Heart left ventricle (tissue), 16 donors: ENCODE measurements around the gene HOXA2. TPM values are rescaled to one million over a fixed set of nuclear protein-coding genes. Genes with fewer than 3 reads are reported as not detected.

ENCODE experiments used
- ATAC-seq, 4 donors: fragments of 200-7000 bp; cut with Tn5 transposase; one replicate each; pipeline ENCODE4 v1.9.1; 2020 to 2022; ENCODE audit warnings: moderate library complexity in 4 of 4, mild to moderate bottlenecking in 3 of 4, moderate number of reproducible peaks in 1 of 4
- DNase-seq, 5 donors: peaks; one replicate each; pipeline ENCODE4 v3.0.0-alpha.2; 2020
- H3K27ac ChIP-seq, 12 donors: fragments of 200-600 bp; sonication (generic) in 4 of 12; one replicate each; pipeline versions ENCODE4 v1.5.0 to v1.8.0; 2016 to 2022; ENCODE audit warnings: mild to moderate bottlenecking in 2 of 12
- H3K27me3 ChIP-seq, 9 donors: fragments of 200-600 bp; sonication (generic) in 2 of 9; one replicate each; pipeline versions ENCODE4 v1.5.1 to v1.8.0; 2016 to 2022; ENCODE audit warnings: mild to moderate bottlenecking in 3 of 9
- H3K36me3 ChIP-seq, 9 donors: fragments of 200-600 bp; sonication (generic) in 2 of 9; one replicate each; pipeline versions ENCODE4 v1.5.0 to v1.8.0; 2018 to 2022; ENCODE audit warnings: mild to moderate bottlenecking in 2 of 9
- H3K4me1 ChIP-seq, 12 donors: fragments of 200-600 bp; sonication (generic) in 4 of 12; one replicate each; pipeline versions ENCODE4 v1.5.0 to v1.8.0; 2016 to 2022; ENCODE audit warnings: mild to moderate bottlenecking in 3 of 12
- H3K4me3 ChIP-seq, 12 donors: fragments of 200-600 bp; sonication (generic) in 4 of 12; one replicate each; pipeline versions ENCODE4 v1.5.0 to v1.8.0; 2017 to 2022; ENCODE audit warnings: mild to moderate bottlenecking in 9 of 12, moderate library complexity in 4 of 12
- H3K9me3 ChIP-seq, 12 donors: fragments of 200-600 bp; sonication (generic) in 4 of 12; one replicate each; pipeline versions ENCODE4 v1.5.0 to v1.8.0; 2016 to 2022; ENCODE audit warnings: mild to moderate bottlenecking in 1 of 12
- CTCF ChIP-seq, 12 donors: fragments of 200-600 bp; sonication (generic) in 4 of 12; IDR thresholded peaks; one replicate each; pipeline versions ENCODE4 v1.5.0 to v1.8.0; 2018 to 2022; ENCODE audit warnings: antibody characterized with exemption in 12 of 12, mild to moderate bottlenecking in 5 of 12
- POLR2A ChIP-seq, 2 donors: fragments of 450-650 bp; IDR thresholded peaks; one replicate each; pipeline ENCODE4 v1.6.1; 2017; ENCODE audit warnings: antibody characterized with exemption in 2 of 2, mild to moderate bottlenecking in 2 of 2, moderate library complexity in 2 of 2
- WGBS, 4 donors: extraction: QIAGEN DNeasy Blood & Tissue Kit in 2 of 4; methylation state at CpG; one replicate each; pipeline versions ENCODE4 v1.1.5 to v1.1.7; 2013 to 2018; 5-methylcytosine and 5-hydroxymethylcytosine counted together
- intact Hi-C, 10 donors: fragments of 100-400 bp; cut with DNase I; formaldehyde crosslinking; loops; one replicate each; pipeline versions ENCODE4 v1.11.1 to v1.14.2; 2022
- polyA plus RNA-seq, 2 donors: library from polyadenylated mRNA; stranded (reverse); fragments of 200-250 nt; gene quantifications; one replicate each; pipeline ENCODE4 v1.2.3, GENCODE V29; 2013
- total RNA-seq, 9 donors: library from RNA; depleted of rRNA in 2 of 9; stranded (reverse); fragments of >200 nt in 2 of 9; fragmentation: NEBNext Ultra II Directional in 3 of 9; extraction: Animal tissue kit (Norgen Biotek cat#: 25700) in 3 of 9; gene quantifications; one replicate each; pipeline versions ENCODE4 v1.1.0 to v1.2.4, GENCODE V29; 2016 to 2023
- donor health status: ischemic (EF 13 %, LVEDD 7.1; RV severe dilation, severe dysfunction).
- donor health status: healthy with polysubstance abuse.
- donor health status: DM: no; HTN: yes; CAD: no.
- donor health status: DM: no; HTN: no; CAD: no.
- donor health status: ischemic (EF 25% LVEDD 6.9; RV normal size, moderate dysfunction).
- donor health status: ischemic (EF 25% LVEDD 5.7; RV mildly dilated, moderate dysfunction).
- donor health status: healthy.
- donor health status: DM: yes; HTN: yes; CAD: no.
- donor health status: ischemic (EF 35%, LVEDD 5.7; RV mildly dilated, moderate dysfunction).
- donor health status: nonischemic (EF 11% LVEDD 7.7; RV severe dilation, severe dysfunction).
- donor health status: DM: yes; HTN: yes; CAD: no.
- donor health status: PGD.
- donor health status: ischemic (EF 29% LVEDD 5.4; RV normal size, mild dysfunction).
- donor health status: nonischemic (EF 23%, LVEDD 6.1; RV moderate dilation, normal function).

Gene HOXA2
- total and polyA plus RNA-seq, 11 donors, result 0.03 to 0.57 (median 0.14) TPM; not detected in 8

- TF ChIP-seq CTCF (IDR thresholded peaks at IDR 0.05), result no peak
- TF ChIP-seq POLR2A (IDR thresholded peaks at IDR 0.05), result no peak
- no peak for DNase-seq
- intact Hi-C loops, result no loop called here
- peaks cover 43 to 100% (median 79%) of the 10 kb centered on the region in 9 donors for H3K27me3 ChIP-seq
- H3K36me3 ChIP-seq, result no peaks in the 10 kb centered on the region
- ATAC-seq, result no peak
- peaks cover 0 to 20% (median 12%) of the 10 kb centered on the region in 12 donors for H3K4me1 ChIP-seq
- no peak overlapping the region for H3K27ac ChIP-seq
- H3K4me3 ChIP-seq, result no peak overlapping the region
- H3K9me3 ChIP-seq, result peaks cover 0 to 6% (median 0%) of the 10 kb centered on the region in 12 donors
- 39 to 63% (median 47%) methylated on average over 1 of the region's 1 CpG for WGBS, 4 donors
Observed at GRCh38 chr7:27092819-27093110, 9.7 kb downstream of the HOXA2 start.

GRCh38 chr7:27091941-27092818 lies 10.3 kb downstream of the HOXA2 start:
- Histone ChIP-seq H3K9me3 (peaks cover 0 to 7% (median 0%) of the 10 kb centered on the region in 12 donors), H3K27ac (no peak overlapping the region), H3K36me3 (no peaks in the 10 kb centered on the region), H3K4me3 (no peak overlapping the region), H3K27me3 (peaks cover 41 to 100% (median 79%) of the 10 kb centered on the region in 9 donors), H3K4me1 (peaks cover 0 to 17% (median 9%) of the 10 kb centered on the region in 12 donors)
- no peak for DNase-seq
- intact Hi-C loops, result no loop called here
- WGBS, 4 donors, result 17 to 46% (median 25%) methylated on average over 9 of the region's 9 CpGs
- TF ChIP-seq POLR2A (IDR thresholded peaks at IDR 0.05) (no peak), CTCF (IDR thresholded peaks at IDR 0.05) (no peak)
- no peak for ATAC-seq

- H3K9me3 ChIP-seq, result peaks cover 0 to 7% (median 0%) of the 10 kb centered on the region in 12 donors
- no peaks in the 10 kb centered on the region for H3K36me3 ChIP-seq
- peaks cover 33 to 100% (median 74%) of the 10 kb centered on the region in 9 donors for H3K27me3 ChIP-seq
- DNase-seq (no peak), ATAC-seq (no peak)
- TF ChIP-seq CTCF (IDR thresholded peaks at IDR 0.05), result no peak
- no peak for TF ChIP-seq POLR2A (IDR thresholded peaks at IDR 0.05)
- 9 to 39% (median 21%) methylated on average over 3 of the region's 3 CpGs for WGBS, 4 donors
- no peak overlapping the region for H3K27ac ChIP-seq
- peaks cover 0 to 8% (median under 1%) of the 10 kb centered on the region in 12 donors for H3K4me1 ChIP-seq
- intact Hi-C loops, result no loop called here
- no peak overlapping the region for H3K4me3 ChIP-seq
Observed at GRCh38 chr7:27091105-27091504, 11.4 kb downstream of the HOXA2 start.

GRCh38 chr7:27088002-27088922 lies 14.2 kb downstream of the HOXA2 start:
- WGBS, 4 donors, result 11 to 22% (median 14%) methylated on average over 62 to 68 of the region's 68 CpGs
- intact Hi-C loops, result no loop called here
- H3K36me3 ChIP-seq, result no peaks in the 10 kb centered on the region
- ATAC-seq (no peak), DNase-seq (no peak)
- no peak overlapping the region for H3K27ac ChIP-seq
- peak overlapping the region in 1 of 12 donors; percentile 29 for H3K4me3 ChIP-seq
- TF ChIP-seq POLR2A (IDR thresholded peaks at IDR 0.05), result no peak
- no peak for TF ChIP-seq CTCF (IDR thresholded peaks at IDR 0.05)
- H3K9me3 ChIP-seq, result peaks cover 0 to 7% (median 0%) of the 10 kb centered on the region in 12 donors
- peaks cover 0 to 8% (median 0%) of the 10 kb centered on the region in 12 donors for H3K4me1 ChIP-seq
- peaks cover 14 to 99% (median 55%) of the 10 kb centered on the region in 9 donors for H3K27me3 ChIP-seq
